HG02678 (cell line): ENCODE data around the gene L3MBTL1.
"Not testable (repeated sequence)": the region's sequence is repeated elsewhere in the genome, so short reads cannot be mapped to it uniquely, and the experiment has no call there.

Experiments
- ATAC-seq: cut with Tn5 transposase; IDR thresholded peaks from one replicate; pipeline ENCODE4 v1.9.1; 2021; ENCODE audit warnings: mild to moderate bottlenecking, moderate library complexity; ENCODE audit not compliant: unreplicated experiment

Gene L3MBTL1

GRCh38 chr20:43584448-43585136, 77.1 kb downstream of the L3MBTL1 start:
- ATAC-seq: no peak

- ATAC-seq: no peak
Measured at GRCh38 chr20:43586641-43587040, 79.1 kb downstream of the L3MBTL1 start.

- not testable (repeated sequence) for ATAC-seq
Measured at GRCh38 chr20:43588526-43588925, 81.0 kb downstream of the L3MBTL1 start.

- ATAC-seq: no peak
Measured at GRCh38 chr20:43590036-43590391, 82.5 kb downstream of the L3MBTL1 start.

- ATAC-seq: peak; percentile 99
Measured at GRCh38 chr20:43590392-43591303, 83.2 kb downstream of the L3MBTL1 start, which contains the start of gene IFT52. IFT52 (plus strand) TSS chr20:43590937; CDS start chr20:43594699, 3,762 bp downstream.
